ENCODE data around the gene LSAMP.

Gene LSAMP

DNA sequence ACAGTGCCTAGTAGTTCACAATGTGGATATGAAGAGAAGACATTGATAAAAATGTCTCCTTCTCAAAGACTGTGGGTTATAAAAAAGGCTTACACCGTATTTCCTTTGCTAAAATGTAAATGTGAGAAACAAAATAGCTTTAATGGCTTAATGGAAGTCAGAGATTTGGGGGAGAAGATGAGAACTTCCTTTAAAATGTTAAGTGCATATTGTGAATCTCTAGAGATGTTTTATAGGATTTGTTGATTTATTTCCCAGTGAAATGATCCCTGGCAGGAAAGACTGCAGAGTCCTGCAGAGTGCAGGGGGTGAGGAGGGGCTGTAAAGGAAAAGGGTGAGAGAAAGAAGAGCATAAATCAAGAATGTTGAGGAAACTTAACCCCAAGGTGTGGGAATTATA, 516.9 kb downstream of the LSAMP start:
- no peak for DNase-seq

DNA sequence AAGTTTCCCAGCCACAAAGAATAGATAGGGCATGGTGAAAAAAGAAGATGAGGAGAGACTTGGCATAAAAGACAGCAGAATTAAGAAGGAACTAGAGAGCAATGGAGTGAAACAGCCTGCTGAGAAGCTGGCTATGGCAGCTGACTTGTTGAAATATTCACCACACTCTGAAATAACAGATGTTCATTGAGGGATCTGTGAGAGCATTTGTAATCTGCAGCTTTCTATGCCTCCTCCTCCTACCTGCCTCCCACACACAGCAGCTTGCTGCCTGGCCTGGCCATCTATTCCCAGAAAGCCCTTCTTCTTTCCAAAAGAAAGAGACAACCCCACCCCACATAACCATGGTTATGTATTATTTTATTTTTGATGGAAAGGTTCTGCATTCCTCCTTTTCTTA, 518.1 kb downstream of the LSAMP start:
- DNase-seq: no peak

DNA sequence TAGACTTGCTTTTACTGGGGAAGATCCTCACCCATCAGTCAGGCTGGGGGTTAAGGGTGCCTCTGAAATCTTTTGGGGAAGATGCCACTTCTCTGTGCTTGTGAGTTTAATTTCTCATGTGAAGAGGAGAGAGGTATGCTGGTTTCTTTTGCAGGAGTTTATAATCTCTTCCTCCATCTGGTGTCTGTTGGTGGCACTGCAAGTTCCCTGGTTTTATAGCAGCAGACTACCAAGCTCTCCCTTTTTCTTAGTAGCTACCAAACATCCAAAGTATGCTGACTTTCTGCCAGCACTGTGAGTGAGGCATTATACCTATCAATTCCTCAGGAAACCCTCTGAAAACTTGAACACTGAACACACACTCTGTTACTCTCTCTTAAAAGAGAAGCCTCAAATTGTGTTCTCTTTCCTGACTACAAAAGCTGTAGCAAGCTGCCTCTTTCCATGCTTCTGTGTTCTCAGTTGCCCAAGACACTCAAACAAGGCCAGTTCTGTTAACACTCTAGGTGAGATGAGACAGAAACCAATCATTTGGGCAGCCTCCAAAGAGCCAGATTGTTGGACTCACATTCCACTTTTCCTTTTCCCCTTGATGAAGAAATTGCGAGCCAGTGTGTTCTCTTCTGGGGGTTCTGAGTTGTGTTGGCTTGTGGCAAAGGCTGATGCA, 522.5 kb downstream of the LSAMP start:
- no peak for DNase-seq

DNA sequence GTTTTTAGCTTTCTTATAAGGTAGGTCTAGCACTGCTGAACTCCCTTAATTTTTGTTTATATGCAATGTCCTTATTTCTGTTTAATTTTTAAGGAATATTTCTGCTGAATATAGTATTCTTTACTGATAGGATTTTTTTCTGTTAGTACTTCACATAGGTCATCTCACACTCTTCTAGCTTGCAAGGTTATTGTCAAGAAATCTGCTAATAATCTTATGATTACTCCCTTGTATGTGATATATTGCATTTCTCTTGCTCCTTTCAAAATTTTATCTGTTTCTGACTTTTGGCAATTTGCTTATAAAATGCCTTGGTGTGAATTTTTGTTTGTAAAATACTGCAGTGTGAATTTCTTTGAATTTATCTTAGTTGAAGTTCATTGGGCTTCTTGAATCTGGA, 523.6 kb downstream of the LSAMP start:
- DNase-seq: no peak

DNA sequence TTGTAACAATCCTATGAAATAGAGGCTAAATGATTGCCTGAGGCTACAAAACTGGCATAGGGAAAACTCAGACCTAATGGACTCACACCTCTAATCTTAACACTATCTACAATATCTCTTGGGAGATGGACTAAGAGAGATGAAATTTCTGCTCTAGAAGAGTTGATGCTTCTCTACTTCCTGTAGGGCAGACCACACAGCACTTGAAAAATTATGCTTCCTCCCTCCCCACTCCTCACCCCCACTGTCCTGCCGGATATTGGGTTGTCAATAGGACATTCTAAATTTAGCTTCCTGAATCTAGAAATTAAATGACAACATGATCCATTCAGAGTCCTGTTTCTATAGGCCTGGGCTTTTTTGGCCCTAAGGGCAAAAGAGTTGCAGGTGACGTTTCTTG, 526.4 kb downstream of the LSAMP start:
- no peak for DNase-seq

DNA sequence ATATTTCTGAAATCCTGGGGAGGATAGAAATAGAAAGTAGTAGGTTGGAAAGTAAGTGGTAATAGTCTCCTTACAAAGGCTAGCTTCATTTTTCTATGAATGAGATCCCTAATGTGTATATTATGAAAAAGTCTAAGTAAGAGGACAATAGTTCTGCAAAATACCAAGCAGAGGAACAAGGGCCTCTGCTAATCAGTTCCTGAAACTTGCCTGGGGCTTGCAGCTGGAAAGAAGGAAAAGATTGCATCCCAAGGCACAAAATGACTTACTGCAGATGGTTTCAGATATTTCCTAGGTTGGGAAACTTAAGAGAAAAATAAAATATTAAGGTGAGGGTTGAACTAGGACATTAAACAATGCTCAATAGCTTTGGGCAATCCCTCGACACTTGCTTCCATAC, 528.4 kb downstream of the LSAMP start:
- no peak for DNase-seq

DNA sequence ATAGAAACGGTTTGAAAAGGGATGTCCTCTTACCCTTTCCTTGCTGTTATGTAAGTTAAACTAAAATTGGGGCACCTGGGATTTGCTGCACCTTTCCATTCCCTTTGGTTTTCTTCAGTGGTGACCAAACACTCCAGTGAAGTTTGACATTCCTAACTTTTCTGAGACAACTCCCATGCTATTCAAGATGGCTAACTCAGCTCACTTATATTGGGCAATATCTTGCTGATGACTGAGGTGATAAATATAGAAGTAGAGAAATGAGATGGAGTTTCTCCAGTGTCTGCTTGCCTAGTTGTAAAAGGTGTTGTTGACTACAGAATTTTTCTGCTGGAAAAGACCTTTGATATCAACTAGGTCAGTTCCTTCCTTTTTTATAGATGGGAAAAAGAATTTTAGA, 530.2 kb downstream of the LSAMP start:
- DNase-seq: no peak

DNA sequence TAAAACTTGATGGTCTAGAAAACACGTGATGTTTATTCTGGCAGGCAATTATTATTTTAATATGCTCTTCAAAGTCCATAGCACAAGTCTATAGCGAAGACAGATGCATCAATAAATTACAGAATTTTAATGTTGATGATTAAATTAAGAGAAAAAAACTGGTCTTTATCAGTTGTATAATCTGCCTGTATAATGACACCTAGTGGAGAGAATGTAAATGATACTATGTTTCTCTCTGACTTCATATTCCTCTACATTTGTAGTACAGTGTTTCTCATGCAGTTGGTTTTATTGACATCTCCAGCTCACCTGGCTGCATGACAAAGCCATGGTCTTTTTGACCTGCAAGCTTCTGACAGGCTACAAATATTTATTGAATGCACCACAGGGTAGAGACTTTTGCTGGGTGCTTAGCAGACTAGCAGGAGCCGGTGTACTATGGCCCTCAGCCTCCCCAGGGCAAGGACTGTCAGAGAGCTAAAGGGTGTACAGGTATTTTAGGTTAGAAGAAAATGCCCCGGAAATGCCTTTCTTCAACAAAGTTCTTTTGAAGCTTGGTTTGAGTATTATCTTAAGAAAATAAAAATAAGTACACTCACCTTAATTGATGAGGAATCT, 532.1 kb downstream of the LSAMP start:
- DNase-seq: no peak

DNA sequence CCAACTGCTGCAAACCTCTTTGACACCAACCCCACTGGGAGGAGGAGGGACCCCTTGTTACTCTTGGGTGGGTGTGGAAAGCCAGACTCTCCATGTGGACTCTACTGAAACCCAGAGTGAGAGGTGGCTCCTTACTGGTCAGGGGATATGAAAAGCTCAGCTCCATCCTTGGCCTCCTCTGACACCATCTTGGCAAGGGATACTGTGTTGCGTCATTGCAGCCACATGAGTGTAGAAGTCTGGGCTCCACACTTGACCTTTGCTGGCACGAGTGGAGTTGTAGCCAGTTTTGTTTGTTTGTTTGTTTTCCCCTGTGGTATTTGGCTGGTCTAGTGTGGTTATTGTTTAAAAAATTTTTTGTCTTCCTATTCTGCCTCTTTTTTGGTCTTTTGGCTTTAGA, 532.9 kb downstream of the LSAMP start:
- no peak for DNase-seq

DNA sequence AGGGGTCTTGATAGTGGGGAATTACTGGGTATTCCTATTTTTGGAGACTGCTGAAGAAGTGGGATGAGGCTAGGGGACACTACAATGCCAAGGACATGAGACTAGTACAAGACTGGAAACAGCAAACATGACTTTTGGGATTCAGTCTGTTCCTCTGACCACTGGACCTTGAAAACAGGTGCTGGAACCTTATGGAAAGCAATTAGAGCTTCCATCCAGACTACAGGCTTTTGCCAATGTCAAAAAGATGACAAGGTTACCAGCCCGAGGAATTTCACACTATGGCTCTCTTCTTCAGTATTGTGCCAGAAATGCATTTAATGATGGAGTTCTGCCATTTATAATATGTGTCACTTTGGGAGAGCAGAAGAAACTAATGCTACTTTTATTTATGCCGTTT, 539.4 kb downstream of the LSAMP start:
- no peak for DNase-seq

DNA sequence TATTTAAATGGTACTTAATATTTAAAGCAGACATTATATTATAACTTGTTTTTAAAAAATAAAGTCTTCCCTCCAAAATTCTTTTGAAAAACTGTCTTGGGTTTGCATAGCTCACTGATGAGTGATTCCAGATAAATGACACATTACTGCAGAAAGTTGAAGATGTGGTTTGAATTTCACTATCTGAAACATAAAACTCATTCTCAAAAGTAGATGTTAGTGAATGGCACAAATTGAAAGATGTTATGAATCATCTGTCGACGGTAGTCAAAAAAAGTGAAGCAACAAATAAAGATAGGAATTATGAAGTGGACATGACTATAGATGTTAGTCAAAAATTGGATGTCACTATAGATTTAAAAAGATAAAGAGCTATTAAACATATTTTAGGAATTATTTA, 541.4 kb downstream of the LSAMP start:
- DNase-seq: no peak

DNA sequence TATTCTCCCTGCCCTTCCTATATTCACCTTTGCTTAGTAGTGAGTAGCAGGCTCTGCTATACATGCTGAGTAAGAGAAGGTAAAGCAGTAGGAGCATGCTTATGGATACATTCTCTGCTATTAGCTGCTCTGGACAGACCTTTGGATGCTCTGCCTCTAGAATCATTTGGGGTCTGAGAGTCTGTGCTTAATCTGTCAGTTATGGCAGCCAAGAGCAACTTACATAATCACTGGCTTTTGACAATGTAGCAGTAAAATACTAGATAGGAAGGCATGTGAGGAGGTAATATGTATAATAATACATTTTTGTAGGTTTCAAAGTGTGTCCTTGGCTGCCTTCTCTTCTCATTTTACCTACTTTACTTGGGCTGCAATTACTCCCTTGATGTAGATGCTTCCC, 544.3 kb downstream of the LSAMP start:
- DNase-seq: no peak

DNA sequence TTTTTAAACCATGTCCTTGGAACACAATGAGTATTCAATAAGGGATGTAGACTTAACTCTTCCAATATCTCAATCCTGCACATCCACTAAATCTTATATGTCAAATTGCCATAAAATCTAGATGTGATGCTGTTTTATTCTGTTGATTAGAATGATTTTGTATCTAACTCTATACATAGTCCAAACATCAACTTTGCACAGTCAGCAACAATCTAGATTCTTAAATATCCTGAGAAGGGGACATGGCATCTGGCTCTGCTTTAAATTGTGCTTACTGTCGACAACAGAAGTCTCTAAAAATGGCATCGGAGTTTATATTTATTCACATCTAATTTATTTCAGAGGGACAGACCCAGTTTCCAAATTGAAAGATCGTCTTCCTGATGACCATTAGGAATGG, 545.8 kb downstream of the LSAMP start:
- DNase-seq: no peak

DNA sequence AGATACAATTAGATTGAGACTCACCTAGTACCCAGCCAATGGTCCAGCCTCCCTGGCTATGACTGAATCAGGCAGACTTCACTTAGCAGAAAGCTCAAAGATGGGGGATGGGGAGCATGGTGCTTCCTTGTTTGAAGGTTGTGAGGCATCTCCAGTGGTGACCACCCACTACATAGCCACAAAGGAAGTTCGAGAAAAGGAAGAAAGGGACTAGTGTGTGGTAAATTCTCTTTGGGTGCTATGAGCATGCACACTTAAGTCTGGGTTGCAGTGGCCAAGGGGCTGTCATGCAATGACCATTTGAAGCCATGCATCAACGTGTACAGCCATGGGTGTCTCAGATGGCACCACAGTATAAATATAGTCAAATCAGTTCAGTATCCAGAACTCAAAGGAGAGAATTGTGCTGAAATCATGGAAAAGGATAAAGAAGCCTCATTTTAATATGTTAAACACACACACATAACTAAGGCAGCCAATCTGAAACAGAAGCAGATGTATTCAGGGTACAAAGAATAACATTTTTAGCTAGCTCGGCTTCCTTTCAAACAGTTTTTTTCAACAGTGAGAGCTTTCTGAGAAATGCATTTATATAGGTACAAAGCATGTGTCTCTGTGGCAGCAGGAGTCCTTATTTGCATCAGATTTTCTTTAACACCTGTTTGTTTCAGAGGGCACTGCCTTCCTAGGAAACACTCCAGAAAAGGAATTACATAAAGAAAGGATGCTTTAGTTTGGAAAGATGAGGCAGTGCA, 546.5 kb downstream of the LSAMP start:
- DNase-seq: no peak

DNA sequence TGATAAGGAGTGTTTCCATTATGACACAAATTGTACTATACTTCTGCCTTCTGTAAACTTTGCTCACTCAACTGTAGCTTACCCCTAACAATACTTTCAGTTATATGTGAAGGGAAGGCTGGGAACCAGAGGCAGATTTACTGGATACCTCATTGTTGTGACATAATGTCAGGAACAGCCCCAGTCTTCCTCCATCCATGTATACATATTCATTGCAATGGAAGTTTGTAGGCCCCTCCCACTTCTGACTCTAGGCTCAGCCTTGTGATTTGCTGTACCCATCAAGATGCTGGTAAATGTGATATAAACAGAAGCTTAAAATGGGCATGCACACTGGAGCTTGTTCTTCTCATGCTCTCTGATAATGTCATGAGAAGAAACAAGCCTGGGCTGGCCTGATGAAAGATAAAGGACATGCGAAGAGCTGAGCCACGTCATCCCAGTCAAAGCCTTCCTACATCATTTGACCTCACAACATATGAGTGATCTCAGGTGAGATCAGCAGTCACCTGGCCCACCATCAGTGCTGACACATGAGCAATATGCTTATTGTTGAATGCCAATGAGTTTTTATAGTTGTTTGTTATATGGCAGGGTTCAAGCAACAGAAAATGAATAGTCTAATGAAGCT, 554.2 kb downstream of the LSAMP start:
- no peak for DNase-seq

DNA sequence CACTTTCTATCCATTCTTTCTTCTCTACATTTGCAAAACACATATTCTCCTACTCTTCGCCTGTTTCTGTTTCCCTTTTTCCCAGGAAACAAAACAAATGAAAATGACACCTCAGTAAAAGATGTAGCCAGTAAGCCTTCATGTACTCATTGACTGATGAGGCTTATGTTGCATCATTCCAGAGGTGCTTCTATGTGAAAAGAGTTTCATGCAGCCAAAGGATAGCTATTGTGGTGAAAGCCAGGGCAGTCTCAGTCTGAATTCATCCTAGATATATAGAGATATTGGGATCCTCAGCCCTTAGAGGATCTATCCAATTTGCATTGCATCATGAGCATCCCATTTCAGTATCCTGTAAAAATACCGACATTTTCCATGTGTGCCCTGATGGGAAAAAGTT, 554.7 kb downstream of the LSAMP start:
- DNase-seq: no peak

DNA sequence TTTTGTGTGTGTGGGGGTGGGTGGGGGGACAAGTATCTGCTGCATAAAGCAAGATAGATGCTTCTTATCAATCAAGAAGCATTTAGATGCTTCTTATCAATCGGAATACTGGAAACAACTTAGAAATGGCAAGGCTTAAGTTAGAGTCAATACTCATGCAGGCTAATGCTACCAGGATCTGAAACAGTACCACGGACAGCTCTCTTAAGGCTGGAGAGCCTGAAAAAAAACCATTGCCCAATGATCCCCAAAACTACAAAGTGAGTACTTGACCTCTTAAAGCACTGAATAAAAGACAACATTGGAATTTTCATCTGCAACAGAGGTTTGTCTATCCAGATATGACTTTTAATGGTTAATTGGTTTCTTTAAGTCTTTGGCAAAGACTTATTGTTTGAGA, 559.7 kb downstream of the LSAMP start:
- no peak for DNase-seq

DNA sequence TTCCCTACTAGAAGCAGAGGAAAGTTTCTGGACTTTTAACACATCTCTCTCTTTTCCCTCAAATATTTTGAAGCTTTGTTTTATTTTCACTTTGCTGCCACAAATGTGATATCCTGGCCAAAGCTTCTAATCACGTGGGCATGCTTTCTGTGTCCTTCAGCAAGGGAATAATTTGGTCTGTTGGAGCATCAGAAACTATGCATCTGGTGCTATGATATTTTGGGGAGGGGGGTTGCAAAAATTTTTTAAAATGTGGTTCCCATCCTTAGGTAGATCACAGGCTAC, 567.7 kb downstream of the LSAMP start:
- DNase-seq: no peak

DNA sequence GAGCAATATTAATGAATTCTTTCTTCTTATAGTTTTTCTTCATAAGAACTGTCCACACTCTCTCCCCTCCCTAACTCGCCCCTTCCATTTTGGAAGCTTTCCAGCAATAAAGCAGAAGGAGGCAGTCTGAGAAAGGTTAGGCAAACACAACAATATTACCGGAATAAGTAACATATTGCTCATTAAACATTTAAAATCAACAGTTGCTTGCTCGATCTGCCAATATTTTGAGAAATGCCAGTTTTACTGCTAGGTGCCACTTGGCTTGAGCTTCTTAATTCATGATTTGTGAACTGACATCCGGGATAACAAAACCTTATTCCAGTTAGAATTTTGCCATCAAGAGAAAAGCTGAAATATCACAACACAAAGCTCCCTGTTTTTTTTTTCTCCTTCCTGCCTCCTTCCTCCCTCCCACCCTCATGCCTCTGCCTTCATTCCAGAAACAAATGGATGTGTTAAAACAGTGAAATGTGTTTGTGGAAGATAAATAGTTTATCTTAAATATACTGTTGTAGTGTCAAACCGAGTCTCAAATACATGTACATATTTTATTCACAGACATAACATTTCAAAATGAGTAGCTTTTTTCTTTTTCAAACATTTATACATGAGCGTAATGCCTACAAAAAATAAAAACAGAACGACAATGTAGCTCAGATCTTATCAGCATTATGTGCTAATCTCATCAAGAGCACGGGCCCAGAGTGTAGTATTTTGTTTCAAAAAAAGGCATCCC, 568.2 kb downstream of the LSAMP start:
- no peak for DNase-seq

DNA sequence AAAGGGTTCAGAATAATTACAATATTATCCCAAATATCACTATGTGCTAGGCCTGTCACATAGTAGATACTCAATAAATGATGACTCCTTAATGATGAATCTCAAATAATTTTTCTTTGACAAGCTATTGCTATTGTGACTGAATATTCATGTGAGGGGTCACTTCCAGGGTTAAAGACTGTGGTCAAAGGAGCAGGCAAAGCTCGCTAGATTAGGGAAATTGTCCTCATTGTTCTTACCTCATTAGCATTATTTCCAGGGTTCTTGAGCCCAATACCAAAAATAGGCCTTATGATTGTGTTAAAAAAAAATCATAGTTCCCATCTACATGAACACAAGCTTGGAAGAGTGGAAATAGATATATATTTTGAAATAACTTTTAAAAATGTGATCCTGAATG, 569.8 kb downstream of the LSAMP start:
- DNase-seq: no peak

DNA sequence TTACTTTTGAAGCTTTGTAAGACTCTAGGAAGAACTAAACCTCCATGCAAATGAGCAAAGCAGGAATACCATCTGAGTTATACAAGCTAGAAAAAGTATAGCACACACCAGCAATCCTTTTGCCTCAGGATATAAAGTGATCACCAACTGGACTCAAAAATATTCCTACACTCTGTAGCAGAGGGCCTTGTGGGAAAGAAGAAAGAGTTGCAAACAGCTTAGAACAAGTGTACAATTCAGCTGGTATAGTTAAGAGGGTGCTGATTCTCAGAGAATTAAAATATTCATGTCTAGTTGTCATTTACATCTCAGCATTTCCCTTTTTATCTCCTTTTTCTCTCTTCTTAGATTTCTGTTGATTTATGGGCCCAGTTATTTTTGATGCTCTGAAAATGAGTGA, 573.6 kb downstream of the LSAMP start:
- no peak for DNase-seq

DNA sequence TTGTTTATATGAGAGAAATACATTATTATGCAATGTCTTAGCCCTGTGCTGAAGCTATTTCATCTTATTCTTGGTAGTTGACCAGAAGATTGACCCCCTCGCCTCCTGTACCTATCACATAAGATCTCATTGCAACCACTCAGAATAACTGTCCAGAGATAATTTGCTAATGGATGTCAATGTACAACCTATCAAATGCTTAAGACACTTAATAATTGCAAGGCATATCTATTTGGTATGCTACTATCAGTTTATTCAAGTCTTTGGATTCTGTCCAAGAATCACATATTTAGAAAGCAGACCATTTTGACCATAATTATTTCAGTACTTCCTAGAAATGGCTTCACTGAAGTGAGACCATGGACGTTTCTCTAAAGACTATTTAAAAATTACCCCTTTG, 580.4 kb downstream of the LSAMP start:
- no peak for DNase-seq

DNA sequence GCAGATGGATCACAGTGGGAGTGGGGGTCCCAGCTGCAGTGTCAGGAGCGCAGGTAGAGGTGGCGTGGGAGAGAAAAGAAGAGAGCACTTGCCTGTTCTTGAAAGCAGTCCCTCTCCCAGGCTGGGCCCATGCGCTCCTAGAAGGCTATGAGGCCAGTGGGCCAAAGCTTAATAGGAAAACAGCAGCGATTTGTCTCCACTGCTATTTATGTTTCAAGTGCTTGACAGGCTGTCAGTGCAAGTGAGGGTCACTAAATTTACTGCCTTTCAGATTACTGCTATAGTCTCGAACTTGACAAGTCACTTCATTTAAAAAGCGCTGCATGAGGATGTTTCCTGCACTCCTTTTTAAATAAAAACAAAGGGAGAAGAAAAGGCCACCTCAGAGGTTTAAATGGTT, 582.4 kb downstream of the LSAMP start:
- DNase-seq: no peak

DNA sequence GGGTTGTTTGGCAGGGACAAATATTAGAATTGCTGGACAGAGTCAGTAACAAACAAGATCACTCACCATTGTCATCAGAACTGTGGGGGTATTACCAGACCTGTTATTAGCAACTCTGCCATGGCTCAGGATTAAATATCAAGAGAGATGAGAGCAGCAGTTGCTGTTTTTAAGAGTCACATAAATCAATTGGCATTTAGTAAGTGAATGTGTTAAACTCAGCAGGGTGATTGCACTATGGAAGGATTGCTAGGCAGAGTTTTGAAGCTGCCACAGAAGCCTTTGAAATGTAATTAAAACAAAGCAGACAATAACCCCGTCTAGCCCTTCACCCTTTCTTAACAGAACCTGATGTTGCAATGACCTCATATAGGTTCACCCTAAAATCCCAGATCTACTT, 583.2 kb downstream of the LSAMP start:
- DNase-seq: no peak

Measured in amniotic stem cell (primary cell).